Activated CD4-positive, alpha-beta T cell treated with anti-CD3 and anti-CD28 coated beads, Interleukin-2, amount 50 U/mL, for 24 hours (primary cell): Measurements from ENCODE around the gene AGAP1.

Experiments
- DNase-seq, 2 donors: peaks; one replicate each; pipeline ENCODE4 v3.0.0-alpha.2; 2020; ENCODE audit warnings: low read depth in 1 of 2, low spot score in 1 of 2

Gene AGAP1

DNA sequence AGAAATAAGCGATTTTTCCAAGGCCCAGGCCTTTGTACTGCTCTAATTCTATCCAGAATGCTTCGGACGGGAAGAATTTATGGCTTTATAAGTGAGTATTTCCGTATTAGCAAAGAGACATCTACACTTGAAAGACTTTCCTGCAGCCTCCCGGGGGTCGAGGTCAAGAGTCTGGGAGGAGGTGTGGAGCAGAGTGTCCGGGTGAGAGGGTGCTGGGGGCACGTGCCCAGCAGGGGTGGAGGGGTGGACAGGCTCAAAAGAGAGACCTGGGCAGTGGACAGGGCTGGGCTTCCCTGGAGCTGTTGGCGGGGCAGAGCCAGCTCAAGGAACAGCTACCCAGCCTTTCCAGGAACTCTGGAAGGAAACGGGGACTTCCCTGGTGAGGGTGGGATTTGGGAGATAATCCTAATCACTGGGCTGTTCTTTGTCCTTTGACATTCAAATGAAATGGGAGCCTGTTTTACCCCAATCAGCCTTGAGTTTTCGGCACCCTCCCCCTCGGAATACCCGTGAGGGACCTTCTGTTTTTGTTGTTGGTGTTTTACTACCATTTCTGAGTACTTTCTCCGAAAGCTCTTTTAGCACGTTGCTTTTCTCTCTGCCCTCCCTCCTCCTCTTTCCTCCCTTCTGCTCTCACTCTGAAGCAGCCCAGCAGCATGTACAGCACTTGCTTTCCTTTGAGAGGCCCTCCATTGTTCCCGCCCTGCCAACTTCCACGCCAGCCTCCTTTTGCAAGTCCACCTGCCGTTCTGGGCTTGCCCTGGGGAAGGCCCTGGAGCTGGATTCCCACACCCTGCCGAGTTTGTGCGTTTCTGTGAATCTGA lies 164.7 kb downstream of the AGAP1 start:
- DNase-seq = no peak

DNA sequence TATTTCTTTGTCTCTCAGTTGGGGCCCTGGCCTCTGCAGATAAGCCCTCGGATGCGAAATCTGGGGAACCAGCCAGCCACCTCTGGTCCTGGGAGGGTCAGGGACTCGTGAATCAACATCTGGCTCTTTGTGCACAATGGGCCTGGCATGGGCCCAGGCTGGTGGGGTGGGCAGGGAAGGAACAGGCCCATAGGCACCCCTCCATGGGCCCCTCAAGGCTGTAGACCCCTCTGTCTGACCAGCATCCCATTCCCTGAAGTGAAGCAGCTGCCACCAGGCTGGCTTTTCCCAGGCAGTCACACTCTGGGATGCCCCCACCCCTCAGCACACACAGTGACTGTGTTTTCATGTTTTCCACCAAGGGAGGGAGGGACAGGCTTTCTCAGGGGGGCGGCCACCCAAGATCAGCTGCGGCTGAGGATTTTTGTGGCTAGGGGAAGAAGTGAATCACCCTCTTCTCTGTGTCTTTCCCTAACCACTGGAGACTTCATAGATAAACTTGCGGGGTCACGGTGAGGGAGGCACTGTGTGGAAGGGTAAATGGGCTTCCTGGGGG lies 166.0 kb downstream of the AGAP1 start:
- DNase-seq = no peak

DNA sequence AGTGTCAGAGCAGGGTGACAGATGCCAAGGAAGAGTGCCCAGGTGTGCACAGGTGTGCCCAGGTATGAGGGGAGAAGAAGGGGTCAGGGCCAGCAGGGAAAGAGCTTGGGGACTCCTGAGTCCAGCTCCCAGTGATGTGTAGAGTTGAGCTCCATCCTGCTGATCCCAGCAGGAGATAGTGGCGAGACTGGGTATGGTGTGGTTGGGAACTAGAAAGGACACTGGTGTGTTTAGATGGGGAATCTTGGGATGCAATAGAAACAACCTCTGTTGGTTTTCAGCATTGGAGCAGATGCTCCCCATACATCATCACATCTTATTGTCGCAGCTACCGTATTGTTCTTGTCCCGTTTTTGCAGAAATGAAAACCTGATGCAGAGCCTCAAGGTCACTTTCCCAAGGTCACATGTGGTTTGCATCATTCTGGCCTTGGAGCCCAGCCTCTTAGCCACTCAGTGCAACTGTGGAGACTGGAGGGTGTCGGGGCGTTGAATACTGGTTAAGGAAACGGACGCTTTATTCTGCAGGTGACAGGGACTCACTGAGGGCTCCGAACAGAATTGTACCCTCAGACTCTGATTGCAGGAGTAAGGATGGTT lies 166.7 kb downstream of the AGAP1 start:
- DNase-seq = no peak

DNA sequence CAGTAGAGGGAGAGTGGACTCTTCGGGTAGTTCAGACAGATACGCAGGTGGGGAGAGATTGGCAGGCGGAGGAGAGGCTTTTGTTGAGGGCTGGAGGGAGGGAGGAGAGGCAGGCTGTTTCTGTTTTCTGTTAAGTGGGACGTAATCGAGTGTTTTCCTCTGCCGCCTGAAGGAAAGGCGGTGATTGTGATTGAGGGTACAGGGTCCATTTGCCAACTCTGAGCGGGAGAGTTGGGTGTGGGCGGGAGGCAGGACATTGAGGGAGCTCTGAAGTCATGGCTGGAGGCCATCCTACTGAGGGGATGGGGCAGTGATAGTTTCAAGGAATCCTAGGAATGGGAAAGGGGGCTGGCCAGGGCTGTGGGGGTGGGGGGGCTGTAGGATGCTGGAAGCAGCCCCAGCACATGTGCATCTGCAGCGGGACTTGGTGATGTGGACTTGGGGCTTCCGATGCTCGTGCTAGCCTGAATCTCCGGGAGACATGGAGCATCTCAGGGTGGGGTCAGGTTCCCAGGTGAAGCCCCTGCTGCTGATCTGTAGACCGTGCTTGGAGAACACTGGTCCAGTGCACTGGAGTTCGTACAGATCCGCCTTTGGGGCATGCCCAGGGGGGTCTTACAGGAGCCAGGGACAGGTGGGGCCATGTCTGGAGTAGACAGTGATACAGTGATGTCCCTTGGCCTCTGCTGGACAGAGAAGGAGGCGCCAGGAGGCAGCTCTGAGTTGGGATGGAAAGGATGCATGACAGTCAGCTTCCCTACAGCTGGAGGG lies 167.5 kb downstream of the AGAP1 start:
- no peak for DNase-seq

DNA sequence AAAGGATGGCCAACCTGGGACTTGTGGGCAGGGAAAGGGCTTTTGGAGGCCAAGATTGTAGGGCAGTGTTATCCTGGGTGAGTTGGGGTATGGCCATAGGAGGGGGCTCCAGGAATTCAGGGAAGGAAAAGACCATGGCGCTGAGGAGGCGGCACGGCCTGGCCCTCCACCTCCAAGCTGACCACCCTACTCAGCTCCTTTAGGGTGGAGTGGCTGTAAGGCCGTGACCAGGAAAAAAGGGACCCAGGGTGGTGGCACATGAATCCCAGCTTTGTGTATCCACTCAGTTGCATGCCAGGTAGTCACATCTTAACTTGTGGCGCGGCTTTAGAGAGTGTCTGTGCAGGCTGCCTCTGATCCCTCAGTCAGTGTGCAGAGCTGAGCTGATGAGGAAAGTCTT lies 168.1 kb downstream of the AGAP1 start:
- DNase-seq = no peak

DNA sequence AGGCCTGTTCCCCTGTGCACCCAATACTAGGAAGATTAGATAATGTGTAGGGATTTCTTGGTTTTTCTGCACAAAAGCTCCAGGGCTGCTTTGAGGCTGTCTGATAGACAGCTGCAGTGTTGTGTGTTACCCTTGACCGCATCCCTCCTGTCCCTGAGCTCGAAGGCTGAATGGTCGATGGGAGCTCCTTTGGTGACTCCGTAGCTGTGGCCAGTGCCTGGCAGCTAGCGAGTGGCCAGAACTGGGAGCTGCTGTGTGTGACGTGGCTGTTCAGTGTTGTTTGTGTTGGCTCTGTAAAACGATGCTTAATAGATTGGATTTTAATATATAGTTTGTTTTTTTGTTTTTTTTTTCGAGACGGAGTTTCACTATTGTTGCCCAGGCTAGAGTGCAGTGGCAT lies 170.0 kb downstream of the AGAP1 start:
- DNase-seq = no peak

DNA sequence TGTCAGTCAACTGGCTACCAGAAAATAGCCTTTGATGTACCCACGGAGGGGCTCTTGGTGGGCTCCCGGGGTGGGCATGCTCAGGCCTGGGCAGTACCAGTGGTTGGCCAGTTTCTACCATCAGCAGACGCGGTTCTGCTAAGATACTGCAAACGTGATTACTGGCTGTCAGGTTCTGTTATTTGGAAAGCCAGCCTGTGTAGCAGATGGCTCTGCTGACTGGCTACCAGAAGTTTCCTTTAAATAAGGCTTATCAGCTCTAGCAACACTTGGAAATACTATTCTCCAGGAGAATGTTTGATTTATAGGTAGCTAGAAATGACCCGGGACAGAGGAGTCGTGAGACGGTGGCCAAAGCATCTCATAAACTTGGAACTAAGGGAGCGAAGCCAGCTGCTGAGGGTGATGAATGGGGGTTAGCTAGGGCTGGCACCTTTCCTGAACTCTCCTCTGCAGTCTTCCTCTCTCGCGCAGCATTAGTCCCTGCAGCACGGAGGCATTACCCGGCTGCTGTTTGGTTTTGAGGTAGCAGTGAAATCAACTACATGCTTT lies 171.9 kb downstream of the AGAP1 start:
- no peak for DNase-seq

DNA sequence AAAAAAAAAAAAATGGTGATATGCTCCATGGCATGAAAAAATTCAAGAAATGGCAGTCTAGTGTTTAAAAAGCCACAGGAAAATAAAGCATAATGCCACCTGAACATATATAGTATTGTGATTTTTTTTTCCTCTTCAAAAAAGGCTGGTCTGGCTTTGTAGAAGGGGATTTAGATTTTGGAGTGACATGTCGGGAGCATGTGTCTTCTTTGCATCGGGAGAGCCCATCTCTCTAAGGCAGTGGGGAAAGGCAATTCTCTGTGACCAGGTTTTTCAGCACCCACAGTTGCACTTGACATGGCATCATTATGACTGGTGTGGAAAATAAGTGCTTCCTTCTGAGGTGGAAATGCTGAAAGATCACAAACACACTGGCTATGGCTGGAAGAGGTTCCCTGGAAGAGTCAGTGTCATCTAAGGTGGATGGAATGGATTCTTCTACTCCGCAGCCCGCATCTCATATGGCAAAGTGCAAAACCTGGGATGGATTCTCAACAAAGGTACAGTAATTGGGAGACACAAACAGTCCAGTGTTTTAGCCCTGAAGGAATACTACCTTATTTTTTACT lies 172.5 kb downstream of the AGAP1 start:
- no peak for DNase-seq

DNA sequence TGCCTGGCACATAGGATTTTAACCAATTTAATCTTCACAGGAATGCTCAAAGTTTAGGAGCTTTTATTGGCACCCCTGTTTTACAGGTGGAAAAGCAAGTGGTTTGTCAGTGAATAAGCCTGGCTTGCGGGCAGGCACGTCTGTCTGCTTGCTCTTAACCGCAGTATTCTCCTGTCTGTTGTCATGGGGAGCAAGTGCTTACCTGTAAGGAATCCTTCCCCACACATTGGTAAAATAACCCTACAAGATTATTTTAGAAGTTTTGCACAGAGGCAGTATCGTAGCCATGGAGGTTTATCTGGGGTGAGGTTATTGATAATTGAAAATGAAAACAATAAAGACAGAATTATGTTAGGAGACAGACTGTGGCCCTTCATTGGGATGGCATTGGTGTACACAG lies 174.9 kb downstream of the AGAP1 start:
- no peak for DNase-seq

DNA sequence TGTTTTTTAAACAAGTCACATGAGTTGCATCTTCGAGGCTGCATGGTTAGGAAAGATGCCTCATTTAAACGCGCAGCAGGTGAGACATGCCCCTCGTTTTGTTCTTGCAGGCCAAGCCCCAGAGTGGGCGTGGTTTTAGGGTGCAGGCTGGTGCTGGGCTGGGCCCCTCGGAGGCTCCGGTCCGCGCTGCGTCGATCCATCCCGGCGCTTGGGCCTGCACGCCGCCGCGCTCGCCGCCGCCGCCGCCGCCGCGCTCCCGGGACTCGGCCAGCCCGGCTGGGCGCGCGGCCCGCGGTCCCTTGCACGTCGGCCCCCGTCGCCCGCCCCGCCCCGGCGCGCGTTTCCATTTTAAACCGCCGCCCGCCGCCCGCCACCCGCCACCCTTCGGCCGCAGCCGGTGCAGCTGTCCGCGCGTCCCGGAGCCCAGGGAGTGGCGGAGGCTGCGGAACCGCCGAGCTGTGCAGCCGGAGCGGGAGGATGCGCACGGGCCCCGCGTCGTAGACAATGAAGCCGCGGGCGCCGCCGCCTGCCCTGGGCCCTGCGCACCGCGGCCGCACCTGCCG lies 175.5 kb downstream of the AGAP1 start:
- DNase-seq = no peak

DNA sequence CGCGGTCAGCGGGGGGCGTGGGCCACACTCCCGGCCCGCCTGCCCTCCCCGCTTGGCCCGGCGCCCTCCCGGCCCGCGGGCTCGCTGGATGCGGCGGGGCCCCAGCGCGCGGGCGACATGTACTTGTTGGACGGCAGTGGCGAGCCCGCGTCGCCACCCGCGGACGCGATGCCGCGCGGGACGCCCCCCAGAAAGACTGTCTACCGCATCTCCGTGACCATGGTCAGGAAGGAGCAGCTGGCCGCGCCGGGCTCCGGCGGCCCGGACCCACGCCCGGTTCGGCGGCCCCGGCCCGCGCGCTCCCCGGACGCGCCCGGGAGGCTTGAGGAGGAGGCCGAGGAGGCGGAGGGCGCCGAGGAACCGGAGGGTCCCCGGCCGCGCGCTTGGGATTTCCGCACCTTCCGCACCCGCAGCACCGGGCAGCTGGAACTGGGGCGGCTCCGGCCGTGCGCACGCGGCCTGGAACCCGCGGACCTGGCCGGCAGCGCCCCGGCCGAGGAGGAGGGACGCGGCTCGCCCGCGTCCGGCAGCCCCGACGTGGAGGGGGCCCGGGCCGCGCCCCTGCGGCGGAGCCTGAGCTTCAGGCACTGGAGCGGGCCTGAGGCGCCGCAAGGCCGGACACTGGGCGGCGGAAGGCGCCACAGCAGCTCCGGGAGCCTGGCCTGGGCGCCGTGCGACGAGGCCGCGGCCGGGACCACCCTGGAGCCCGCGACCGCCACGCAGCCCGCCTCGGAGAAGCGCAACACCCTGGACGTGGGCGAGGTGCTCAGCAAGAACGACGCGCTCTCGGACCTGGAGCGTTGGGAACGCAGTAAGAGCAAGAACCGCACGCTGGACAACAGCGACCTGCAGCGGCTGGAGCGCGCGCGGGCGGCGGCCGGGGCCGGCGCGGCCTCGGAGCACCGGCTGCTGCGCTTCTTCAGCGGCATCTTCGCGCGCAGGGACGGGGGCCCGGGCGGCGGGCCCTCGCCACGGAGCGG lies 176.4 kb downstream of the AGAP1 start:
- no peak for DNase-seq

DNA sequence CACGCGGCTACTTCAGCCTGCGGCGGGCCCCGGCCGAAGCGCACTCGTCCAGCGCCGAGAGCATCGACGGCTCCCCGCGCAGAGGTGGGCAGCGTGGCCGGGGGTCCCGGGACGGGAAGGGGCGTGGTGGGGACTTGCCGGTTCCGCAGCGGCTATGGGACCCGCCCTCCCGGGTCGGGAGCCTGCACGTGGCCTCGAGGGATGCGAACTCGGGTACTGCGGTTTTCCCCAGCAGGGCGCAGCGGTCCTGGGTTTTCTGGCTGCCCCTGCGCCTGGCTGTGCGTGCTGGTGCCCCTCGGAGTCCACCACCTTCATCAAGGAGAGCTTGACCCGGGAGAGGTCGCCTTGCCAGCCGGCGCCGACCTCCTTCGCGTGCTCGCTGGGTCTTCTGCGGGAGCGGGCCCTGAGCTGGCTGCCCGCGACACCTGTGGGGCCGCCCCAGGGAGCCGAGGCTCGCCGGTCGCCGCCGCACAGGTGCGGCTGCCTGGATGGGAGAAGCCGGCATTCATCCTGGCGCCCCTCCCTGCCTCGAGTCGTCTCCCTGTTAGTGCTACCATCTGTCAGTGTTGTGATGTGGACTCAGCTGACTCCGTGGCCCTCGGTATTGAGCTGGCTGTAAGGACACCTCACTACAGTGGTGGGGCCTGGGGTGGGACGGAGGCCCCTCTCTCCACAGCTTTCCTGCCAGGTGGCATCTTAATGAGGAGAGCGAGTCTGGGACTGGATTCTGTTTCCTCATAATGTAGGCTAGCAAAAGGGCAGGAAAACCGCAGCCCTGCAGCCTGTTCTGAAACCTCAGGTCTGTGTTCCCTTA lies 177.3 kb downstream of the AGAP1 start:
- no peak for DNase-seq

DNA sequence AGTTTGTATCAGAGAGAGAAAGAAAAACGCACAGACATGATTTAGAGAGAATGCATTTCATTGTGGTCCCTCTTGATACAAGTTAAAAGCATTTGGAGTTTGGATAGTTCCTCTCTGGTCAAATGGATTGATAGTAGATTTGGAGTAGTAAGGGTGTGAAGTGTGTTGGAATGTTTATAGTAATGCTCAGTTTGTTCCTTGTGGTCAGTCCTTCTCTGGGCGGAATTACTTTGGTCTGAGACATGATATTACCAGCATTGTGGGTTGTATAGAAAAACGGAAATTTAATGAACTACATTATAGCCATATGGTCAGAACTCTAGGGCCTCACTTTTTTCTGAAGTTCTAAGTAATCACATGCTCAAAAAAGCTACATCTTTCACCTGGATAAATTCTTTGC lies 178.9 kb downstream of the AGAP1 start:
- no peak for DNase-seq

DNA sequence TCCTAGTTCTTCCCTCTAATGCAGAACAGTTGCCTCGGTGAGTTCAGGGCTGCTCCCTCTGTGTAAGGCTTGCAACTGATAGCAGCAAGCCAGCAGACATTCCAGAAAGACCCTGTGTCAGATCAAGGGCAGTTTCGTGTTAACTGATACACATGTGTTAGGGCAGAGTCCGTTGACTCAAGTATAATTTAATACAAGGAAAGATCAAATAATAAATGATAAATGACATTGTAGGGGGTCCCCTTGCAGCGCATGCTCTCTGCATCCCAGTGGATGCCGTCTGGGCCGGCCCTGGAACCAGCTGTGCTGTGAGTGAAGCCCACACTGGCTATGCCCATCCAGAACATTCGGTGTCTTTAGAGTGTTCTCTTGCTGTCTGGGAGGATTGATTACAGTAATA lies 180.3 kb downstream of the AGAP1 start:
- no peak for DNase-seq

DNA sequence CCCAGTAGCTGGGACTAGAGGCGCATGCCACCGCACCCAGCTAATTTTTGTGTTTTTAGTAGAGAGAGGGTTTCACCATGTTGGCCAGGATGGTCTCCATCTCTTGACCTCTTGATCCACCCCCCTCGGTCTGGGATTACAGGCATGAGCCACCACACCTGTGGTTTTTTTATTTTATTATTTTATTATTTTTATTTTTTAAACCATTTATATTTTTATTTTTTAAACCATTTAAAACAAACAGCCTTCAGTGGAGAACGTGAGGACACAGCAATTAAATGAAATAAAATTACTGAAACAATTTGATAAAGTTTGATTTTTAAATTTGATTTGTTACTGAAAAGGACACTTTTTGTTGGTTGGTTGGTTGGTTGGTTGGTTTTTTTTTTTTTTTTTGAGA lies 181.0 kb downstream of the AGAP1 start:
- no peak for DNase-seq

DNA sequence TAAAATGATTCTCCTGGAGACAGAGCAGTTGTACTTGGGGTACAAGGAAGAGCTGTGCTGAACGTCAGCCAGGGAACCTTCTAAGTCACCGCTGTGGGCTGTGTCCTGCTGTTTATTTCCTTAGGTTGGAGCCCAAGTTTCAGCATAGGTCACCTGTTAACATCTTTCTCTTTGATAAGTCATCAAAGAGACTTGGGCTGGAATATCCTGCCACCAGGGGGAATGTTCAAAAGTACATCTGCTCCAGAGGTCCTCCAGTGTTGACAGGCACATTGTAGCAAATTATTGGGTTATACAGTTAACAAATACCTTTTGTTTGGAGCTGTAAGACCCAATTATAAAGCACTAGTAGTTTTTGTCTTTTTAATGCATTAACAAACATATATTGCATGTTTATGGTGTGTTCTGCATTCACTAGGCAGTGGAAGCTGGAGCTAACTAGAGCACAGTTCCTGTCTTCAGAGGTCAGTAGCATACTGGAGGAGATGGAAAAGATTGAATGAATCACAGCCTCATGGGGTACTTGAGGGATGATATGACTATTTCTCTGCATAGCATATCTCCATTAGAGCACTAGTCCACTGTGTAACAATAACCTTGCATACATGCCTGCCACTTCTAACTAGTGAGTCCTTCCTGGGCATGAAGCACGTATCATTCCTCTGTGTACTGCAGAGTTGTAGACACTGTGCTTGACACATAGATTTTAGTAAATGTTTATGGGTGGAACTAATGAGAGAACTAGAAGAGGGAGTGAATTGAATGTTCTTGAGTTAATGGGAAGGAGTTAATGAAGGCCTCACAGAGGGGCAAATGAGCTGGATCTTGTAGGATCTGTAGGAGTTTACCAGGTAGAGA lies 182.1 kb downstream of the AGAP1 start:
- DNase-seq = no peak

DNA sequence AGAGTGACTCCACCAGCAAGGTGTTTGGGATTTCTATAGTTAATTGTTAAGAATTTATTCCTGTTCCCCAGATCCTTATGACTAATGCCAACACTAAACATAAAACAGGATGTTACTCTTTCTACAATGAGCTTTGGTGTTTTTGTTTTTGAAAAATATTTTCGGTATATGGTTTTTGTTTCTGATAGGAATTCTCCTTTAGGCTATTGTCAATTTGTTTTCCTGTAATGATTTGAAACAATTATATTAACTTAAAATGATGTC lies 182.6 kb downstream of the AGAP1 start:
- no peak for DNase-seq

DNA sequence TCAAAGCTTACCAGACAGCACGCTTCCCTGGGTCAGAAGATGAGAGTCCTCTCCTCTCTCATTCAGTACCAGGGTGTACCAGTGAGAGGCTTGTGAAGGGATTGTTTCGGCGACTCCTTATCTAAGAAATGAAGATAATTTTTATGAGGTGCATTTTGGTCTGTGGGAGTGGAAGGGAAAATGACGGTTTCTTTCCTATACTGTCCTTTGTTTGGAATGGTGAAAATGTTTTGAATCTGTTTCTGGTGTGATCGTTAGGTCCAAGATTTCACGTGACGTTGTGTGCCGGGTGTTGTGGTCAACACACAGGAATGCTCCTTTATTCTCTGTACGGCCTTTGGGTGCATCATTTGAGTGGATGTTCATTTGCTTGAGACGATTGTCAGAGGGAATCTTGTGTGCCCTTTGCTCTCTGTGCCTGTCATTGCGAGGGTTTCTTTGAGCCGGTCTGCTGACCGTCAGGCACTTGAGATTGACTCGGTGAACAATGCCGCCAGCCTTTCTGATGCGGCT lies 183.5 kb downstream of the AGAP1 start:
- no peak for DNase-seq
